Right kidney (tissue), 1 donor: ENCODE measurements around the gene PRICKLE3.
A peak's percentile ranks its signal among the peaks of the same experiment; 100 is the strongest.
"Not testable (repeated sequence)": the region's sequence is repeated elsewhere in the genome, so short reads cannot be mapped to it uniquely, and the experiment has no call there.

ENCODE experiments used
- DNase-seq: peaks from one replicate; pipeline ENCODE4 v3.0.0-alpha.2; 2016

PRICKLE3 gene

DNA sequence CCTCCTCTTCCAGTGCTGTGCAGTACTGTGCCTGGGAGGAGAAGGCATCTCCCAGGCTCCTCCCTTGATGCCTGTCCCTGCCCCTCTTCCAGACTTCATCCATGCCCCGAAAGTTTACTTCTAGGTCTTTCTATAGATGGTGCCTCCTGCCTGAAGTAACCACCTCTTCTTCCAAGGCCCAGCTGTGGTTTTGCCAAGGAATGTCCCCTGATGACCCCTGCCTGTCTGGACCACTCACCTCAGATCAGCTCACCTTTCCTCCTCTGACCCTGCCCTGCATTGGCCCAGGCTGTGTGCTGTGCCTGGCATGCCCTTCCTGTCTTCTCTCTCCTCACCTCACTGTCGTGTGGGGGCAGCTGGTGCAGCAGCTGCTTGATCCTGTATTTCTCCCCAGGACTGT lies 6.8 kb downstream of the PRICKLE3 start:
- DNase-seq, result no peak

DNA sequence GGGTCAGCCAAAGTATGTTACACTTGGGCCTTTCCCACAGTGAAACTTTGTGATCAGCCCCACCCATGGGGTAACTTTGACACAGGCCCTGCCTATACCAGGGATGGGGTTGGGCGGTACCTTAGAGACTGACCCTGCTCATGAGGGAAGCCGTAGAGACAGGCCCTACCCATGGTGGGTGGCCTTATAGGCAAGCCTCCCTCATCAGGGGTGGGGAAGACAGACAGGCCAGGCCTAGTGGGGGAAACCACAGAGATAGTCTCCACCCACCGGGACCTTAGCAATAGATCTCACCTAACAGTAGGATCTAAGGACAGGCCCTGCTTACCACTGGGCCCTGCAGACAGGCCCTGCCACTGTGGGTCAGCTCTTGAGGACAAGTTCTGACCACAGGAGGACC lies 7.6 kb downstream of the PRICKLE3 start:
- no peak for DNase-seq

DNA sequence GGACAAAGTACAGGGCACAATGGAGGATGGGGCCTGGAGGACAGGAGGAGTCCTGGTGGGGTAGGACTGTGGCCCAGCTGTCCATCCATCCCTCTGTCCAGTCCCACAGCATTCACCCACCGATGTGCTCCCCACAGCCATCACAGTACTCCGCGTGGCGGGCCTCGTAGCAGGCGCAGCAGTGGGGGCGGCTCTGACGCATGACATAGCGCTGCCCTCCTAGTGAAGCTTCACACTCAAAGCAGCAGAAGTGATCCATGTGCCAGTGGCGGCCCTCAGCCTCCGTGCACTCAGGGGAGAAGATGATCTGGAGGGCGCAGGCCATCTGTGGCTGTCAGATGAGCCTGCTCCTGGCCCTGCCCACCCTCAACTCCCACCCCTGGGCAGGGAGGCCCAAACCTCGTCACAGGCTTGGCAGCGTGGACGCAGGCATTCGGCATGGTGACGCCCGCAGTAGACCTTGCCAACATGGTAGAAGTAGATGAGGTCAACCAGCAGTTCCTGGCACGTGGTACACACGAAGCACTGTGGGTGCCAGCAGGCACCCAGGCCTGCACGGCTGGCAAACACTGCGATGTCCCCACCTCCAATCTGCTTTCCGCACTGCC lies 8.2 kb downstream of the PRICKLE3 start:
- DNase-seq, result no peak

DNA sequence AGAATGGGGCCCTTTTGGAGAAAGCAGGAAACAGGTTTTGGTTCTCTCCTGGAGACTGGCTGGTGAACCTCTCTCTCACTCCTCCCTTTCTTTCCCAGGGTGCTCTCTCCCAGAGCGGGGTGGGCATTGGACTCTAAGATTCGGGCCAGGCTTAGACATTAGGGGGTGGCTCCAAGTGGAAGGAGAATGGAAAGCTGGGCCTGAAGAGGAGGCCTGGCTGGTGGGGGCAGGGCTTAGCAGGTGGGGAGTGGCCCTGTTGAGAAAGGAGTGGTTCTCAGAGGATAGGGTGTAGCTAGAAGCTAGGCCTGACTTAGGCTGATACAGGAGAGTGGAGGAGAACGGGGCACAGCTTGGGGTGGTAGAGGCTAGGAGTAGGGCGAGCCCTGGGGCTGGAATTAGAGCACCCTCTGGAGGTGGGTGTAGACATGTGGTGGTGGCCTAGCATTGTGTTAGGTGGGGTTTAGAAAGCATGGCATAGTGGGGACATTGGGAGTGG lies 8.8 kb downstream of the PRICKLE3 start:
- DNase-seq, result no peak

DNA sequence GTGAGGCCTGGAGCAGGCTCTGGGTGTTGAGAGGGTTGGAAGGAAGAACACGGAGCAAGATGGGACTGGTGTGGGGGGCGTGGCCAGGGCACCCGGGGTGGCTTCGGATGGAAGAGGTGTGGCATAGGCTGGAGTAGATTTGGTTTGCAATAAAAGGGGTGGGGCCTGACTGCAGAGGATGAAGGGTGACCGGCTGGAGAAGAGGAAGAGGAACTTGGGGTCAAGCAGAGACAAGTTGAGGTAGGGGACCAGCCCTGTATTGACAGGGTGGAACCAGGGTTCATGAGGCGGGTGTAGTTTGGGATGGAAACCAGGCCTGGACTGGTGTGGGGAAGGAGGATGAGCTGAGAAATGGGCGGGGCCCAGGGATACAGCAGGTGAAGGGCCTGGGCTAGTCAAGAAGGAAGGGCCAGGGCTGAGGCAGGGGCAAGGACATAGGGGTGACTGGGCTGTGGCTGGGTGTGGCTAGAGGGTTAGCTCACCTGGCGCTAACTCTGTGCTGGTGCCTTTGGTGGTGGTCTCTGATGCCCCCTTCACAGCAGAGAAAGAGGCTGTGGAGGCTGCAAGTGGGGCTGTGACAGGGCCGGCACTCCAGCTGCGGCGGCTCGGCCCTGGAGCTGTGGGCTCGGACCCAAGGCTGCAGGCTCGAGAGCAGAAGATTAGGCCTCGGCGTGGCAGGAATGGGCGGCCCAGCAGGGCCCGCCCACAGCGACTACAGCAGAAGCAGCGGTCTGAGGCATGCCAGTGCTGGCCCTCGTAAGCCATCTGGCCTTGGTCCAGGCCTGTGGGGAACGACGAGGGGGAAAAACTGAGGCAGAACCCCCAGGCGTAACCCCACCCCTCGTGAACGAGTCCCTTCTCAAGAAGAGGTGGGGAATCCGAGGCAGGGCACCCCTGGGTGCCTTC lies 9.5 kb downstream of the PRICKLE3 start:
- no peak for DNase-seq

DNA sequence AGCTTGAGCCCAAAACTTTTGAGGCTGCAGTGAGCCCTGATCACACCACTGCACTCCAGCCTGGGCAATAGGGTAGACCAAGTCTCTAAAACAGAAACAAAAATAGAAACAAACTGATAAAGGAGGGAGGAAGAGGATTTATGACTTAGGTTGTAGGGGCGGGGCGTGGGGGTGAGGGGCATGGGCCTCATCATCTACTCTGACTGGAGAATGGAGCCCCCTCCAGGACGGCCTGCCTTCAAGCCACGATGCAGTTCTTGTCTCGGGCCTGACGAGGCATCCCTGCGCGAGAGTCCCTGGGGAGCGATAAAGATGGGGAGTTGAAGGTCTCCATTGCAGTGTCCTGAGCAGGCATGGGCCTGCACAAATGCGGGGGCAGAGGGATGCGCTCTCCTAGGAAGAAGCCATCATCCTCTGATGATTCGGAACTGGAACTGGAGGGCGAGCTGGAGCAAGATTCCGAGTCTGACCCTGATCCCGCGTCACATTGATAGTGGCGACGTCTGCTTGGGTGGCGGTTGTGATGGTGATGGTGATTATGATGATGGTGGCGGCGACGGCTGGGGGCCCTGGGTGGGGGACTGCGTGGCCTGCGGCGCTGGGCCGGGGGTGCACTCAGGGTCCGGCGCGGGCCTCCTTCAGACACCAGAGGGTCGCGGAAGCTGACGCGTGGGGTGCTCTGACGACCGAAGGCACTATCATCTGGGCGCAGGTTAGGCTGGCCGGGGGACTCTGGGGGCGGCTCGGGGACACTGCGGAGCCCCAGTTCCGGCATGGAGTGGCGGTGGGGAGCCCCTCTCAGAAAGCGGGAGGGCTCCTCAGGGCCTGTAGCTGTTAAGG lies 10.5 kb downstream of the PRICKLE3 start:
- DNase-seq, result no peak

DNA sequence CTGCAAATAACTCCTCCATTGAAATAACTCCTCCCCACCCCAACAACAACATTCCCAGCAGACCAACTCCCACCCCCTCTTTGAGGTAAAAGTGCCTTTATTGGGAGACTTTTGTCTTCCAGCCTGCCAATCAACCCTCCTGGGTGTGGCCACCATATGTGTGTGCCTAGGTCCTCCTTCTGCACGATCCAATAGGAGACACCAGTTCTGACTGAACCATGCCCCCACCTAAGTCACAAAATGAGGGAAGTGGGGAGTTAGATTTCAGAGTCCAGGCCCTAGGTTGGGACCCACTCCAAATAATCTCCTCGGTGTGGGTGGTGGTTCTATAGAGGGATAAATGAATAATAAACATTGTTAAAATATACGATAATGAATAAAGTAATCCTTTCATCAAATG lies 11.4 kb downstream of the PRICKLE3 start:
- no peak for DNase-seq

DNA sequence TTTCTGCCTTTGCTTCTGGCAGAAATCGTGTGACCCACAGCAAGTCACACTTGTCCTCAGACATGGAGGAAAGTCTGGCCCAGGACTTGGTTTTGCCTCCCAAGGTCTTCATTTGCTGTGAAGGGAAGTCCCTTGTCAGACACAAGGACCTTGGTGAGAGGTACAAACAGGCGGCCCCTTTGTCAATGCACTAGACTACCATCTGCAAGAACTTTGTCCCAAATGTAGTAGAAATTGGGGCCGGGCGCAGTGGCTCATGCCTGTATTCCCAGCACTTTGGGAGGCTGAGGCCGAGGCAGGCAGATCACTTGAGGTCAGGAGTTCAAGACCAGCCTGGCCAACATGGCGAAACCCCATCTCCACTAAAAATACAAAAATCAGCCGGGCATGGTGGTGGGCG lies 12.6 kb downstream of the PRICKLE3 start:
- DNase-seq, result not testable (repeated sequence)

DNA sequence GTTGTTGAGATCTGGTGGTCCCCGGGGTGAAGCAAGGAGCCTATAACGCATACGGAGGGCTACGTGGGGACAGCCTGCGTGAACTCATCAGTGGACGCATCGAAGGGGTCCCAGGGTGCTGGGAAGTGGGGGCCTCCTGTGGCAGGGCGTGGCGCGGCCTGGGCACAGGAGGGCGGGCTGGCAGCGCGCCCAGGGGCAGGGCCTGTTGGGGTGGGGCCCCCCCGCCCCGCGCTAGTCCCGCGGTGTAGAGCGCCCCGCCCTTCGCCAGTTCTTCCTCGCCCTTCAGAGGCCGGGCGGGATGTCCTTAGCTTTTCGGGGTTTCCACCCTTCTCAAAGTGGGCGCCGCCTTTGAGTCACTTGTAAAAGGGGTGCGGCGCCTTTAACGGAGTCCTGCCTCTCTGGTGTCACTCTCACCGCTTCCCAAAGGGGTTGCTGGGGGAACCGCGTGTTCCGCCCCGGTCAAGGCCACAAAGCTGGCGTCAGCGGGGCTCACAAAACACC lies 13.8 kb downstream of the PRICKLE3 start:
- DNase-seq, result no peak

DNA sequence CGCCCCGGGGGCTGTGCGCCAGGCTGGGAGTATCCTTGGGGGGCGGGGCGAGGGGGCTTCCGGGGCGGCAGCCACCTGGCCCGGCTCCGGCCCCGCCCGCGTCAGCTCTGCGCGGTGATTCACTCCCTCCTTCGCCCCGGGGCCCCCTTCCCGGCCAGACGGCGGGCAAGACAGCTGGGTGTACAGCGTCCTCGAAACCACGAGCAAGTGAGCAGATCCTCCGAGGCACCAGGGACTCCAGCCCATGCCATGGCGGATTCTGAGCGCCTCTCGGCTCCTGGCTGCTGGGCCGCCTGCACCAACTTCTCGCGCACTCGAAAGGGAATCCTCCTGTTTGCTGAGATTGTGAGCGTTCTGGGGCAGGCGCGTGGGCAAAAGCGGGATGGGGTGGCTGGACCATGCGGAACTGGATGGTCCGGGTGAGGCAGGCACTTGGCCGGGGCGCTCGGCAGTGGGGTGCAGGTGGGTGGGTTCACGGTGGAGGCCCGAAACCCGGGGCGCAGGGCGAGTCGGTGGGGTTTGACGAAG lies 14.4 kb downstream of the PRICKLE3 start, which contains the start of gene PLP2:
Gene PLP2, plus strand, starts transcription at position 147 of the 528 bp plus-strand sequence. Its CDS starts 103 bp downstream, at position 250.
- peak; percentile 59 for DNase-seq

DNA sequence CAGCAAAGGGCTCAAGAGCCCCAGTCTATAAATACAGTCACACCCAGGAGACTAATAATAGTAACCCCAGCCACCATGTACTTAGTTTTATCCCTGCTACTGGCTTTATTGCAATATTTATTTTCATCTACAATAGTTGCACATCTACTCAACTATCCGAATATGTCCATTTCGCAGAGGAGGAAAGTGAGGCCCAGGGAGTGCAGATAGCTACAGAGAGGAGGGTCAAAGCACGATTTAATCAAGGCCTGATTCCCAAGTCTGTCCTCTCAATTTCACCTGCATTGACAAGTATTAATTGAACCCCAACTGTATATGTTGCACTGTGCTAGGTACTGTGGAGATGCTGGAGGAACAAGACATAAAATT lies 18.4 kb downstream of the PRICKLE3 start:
- no peak for DNase-seq

DNA sequence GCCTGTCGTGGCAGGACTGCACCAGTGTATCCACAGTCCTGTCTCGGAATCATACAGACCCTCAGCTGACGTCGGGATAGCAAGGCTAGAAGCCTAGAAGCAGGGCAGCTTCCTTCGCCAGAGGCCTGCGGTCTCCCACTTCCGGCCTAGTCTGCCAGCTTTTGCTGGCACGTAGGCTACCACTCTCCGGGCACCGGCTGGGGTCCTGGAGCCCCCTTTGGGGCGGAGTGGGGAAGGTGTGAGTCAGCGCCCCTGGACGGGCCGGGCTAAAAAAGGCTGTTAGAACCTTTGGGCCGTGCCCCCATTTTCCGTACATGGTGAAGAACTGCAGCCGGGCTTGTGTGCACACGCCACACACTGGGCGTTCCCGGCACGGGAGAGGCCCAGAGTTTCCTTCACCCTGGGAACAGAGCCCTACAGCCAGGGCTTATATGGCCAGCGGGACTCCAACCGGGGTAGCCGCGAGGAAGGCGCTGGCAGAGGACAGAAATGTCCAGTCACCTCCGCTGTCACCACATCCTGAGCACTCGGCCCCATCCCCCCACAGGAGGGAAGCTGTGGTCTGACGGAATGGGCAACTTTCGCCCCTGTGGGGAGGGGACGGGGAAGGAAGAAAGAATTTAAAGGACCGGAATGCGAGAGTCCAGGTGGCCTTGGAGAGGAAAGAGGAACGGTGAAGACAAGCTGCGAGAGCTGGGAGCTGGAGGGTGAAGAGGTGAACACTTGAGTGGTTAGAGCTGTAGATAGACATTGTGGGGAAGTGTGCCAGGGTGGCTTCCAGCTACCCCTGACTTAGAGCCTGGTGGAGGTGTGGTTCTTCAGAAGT lies 19.0 kb downstream of the PRICKLE3 start:
- peak; percentile 54 for DNase-seq

DNA sequence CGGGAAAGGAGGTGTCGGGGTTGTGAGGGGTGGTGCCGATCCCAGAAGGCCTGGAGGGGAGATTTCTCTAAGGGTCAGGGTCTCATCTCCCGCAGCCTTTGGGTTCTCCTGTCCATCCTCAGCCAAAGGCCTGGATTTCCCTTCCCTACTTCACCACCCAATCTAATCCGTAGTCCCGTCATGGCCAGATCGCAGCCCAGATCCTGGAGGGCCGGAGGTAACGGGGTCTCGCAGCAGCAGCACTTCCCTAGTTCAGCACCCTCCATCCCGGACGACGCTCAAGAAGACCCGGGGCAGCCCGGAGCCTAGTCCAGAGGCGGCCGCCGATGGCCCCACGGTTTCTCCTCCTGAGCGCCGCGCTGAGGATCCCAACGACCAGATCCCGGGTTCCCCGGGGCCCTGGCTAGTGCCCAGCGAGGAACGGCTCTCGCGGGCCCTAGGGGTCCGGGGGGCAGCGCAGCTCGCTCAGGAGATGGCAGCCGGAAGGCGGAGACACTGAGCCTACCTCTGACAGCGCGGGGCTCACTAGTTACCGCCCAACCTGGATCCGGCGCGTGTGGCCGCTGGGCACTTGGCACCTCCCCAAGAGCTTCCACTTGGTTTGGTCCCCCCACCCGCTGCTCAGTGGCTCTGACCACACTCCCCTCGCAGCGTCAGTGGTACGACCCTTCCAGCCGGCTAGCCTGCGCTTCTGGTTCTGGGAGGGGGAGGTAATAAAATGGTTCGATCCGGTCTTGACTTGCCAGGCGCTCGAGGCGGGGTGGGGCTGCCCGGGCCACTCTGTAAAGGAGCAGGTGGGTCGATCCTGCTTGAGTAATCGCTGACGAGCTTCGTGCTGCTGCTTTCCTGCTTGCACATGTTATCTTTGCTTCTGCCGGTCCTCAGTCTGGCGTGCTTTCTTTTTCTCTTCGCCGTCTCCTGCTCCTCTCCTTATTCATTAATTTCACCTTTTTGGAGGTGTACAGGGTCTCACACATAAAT lies 20.0 kb downstream of the PRICKLE3 start:
- peak; percentile 75 for DNase-seq

DNA sequence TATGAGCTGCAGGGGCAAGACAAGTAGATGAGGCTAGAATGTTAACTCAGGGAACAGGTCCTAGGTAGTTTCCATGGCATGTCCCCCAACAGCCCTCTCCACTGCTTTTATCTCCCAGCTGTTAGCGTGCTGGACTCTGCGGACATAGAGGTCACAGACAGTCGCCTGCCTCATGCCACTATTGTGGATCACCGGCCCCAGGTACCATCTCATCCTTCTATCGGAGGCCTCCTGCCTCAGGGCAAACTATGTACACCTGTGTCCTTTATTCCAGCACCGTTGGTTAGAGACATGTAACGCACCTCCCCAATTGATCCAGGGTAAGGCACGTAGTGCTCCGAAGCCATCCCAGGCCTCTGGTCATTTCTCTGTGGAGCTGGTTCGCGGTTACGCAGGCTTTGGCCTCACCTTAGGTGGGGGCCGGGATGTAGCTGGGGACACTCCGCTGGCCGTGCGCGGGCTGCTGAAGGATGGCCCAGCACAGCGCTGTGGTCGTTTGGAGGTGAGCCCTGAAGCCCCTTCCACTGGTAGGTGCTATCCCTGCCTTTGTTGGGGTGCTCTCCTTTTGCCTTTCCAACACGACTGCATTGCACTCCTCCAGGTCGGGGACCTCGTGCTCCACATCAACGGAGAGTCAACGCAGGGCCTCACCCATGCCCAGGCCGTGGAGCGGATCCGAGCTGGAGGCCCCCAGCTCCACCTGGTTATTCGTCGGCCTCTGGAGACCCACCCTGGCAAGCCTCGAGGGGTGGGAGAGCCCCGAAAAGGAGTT lies 21.4 kb downstream of the PRICKLE3 start:
- no peak for DNase-seq

DNA sequence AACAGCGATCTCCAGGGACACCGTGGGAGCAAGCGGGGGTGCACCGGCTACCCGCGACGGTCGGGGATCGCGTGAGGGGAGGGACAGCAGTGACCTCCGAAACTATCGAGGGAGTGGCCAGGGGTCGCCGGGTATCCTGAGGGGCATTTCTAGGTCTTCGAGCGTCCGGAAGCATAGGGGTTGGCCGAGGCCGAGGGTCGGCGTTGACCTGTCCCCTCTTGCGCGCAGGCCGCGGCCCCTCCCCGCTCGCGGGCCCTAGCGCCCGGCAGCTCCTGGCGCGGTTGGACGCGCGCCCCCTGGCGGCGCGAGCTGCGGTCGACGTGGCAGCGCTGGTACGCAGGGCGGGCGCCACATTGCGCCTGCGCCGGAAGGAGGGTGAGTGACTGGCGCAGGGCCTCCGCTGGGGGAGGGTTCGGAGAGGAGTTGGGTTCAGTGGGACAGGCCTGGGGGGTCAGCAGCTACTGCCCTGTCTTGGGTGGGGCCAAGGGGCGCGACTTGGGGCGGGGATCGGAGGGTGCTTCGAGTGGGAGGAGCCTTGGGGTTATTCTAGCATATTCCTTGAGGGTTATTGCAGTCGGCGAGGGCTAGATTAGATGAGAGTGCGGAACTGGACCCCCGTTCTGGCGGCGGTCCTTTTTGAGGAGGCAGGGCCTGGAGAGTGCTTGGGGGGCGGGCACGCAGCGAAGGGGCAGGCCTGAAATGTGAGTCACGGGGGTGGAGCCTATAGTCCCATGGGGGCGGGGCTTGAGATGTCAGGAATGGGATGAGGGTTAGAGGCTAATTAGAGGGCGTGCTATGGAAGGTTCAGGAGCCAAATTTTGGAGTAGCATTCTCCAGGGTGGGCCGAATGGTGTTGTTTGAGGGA lies 22.4 kb downstream of the PRICKLE3 start:
- DNase-seq, result peak; percentile 83

DNA sequence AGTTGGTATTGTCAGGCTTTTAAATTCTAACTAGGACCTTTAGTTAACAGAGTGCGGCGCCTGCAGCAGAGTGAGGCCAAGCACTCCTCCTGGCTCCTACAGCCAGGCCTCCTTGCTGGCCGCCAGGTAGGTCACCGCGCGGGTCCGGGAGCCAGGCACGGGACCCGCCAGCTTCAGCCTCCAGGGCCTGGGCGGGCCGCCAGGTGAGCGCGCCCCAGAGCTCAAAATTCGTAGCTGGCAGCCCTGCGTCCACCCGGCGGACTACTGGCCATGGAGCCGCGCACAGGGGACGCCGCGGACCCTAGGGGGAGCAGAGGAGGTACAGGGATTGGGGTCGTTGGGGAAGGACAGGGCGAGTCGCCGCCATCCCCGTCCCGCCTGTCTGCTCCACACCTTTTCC lies 23.6 kb downstream of the PRICKLE3 start, which contains the start of gene MAGIX:
Gene MAGIX, plus strand, starts transcription at position 139 of the 400 bp plus-strand sequence. Its CDS starts 132 bp downstream, at position 271.
- peak; percentile 51 for DNase-seq

DNA sequence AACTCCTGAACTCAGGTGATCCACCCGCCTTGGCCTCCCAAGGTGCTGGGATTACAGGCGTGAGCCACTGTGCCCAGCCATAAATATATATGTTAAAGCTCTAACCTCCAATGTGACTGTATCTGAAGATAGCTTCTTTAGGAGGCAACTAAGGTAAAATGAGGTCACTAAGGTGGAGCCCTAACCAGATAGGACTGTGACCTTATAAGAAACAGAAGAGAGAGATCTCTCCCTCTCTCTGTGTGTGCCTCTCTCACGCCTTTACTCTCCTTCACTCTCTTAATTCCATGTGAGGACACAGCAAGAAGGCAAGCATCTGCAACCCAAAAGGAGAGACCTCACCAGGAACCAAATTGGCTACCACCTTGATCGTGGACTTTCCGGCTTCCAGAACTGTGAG lies 24.5 kb downstream of the PRICKLE3 start:
- DNase-seq, result no peak

DNA sequence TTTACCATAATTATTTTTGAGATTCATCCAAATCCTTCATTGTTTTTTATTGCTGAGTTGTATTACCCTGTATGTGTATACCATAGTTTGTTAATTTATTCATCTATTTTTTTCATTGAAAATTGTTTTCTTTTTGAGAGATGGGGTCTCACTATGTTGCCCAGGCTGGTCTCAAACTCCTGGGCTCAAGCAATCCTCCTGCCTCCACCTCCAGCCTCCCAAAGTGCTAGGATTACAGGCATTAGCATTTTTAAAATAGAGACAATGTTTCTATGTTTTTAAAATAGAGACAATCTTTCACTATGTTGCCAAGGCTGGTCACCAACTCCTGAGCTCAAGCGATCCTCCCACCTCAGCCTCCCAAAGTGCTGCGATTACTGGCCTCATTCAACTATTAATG lies 25.3 kb downstream of the PRICKLE3 start:
- DNase-seq, result no peak
